WTC11 (cell line): ENCODE results near the gene CHEK2. TPM values are rescaled to one million over a fixed set of nuclear protein-coding genes. Genes with fewer than 3 reads are reported as not detected.
"Not testable (repeated sequence)": the region's sequence is repeated elsewhere in the genome, so short reads cannot be mapped to it uniquely, and the experiment has no call there.

Source experiments
- ATAC-seq: fragments of 200-7000 bp; cut with Tn5 transposase; 2 replicates; pipeline ENCODE4 v1.10.0; 2021; ENCODE audit warnings: mild to moderate bottlenecking, moderate library complexity
- CTCF ChIA-PET: fragments of 300-600 bp; sonication (Branson Sonifier 250); formaldehyde crosslinking; loops from one replicate; lab custom pipeline; 2021; ENCODE audit warnings: antibody characterized with exemption; lab: Charles Lee
- POLR2A ChIA-PET: fragments of 350-600 bp; sonication (Branson Sonifier 250); formaldehyde crosslinking; loops from one replicate; lab custom pipeline; 2021; ENCODE audit warnings: antibody characterized with exemption; lab: Charles Lee
- DNase-seq: peaks from one replicate; pipeline ENCODE4 v3.0.0; 2021; ENCODE audit warnings: low spot score
- H3K27ac Mint-ChIP-seq: 2 replicates; pipeline ENCODE4 v1.8.0; 2021; ENCODE audit warnings: mixed read lengths
- H3K27me3 Mint-ChIP-seq: 2 replicates; pipeline ENCODE4 v1.8.0; 2021; ENCODE audit warnings: low read depth, mild to moderate bottlenecking, moderate library complexity, mixed read lengths
- H3K36me3 Mint-ChIP-seq: 2 replicates; pipeline ENCODE4 v1.8.0; 2021; ENCODE audit warnings: mixed read lengths
- H3K4me1 Mint-ChIP-seq: 2 replicates; pipeline ENCODE4 v1.8.0; 2022; ENCODE audit warnings: mixed read lengths
- H3K4me3 Mint-ChIP-seq: 2 replicates; pipeline ENCODE4 v1.8.0; 2021; ENCODE audit warnings: mild to moderate bottlenecking, moderate library complexity, mixed read lengths
- H3K9me3 Mint-ChIP-seq: 2 replicates; pipeline ENCODE4 v1.8.0; 2021; ENCODE audit warnings: mixed read lengths
- CBFB ChIP-seq: sonication (generic); formaldehyde crosslinking; IDR thresholded peaks from 2 replicates; pipeline ENCODE4 v1.8.1; 2022; ENCODE audit warnings: mild to moderate bottlenecking, low read depth, missing genetic modification reagents
- ETV6 ChIP-seq: sonication (generic); formaldehyde crosslinking; IDR thresholded peaks from 2 replicates; pipeline ENCODE4 v1.8.1; 2022; ENCODE audit warnings: mild to moderate bottlenecking, missing genetic modification reagents
- JUN ChIP-seq: sonication (generic); formaldehyde crosslinking; IDR thresholded peaks from 2 replicates; pipeline ENCODE4 v1.8.0; 2023; ENCODE audit warnings: mild to moderate bottlenecking, missing genetic modification reagents
- NR2C2 ChIP-seq: sonication (generic); formaldehyde crosslinking; IDR thresholded peaks from 2 replicates; pipeline ENCODE4 v1.8.0; 2022; ENCODE audit warnings: mild to moderate bottlenecking, missing genetic modification reagents
- PRRX2 ChIP-seq: fragments of 250-450 bp; sonication (Bioruptor Pico); IDR thresholded peaks from 2 replicates; pipeline ENCODE4 v1.8.0; 2021; ENCODE audit warnings: mild to moderate bottlenecking
- SMAD3 ChIP-seq: sonication (generic); formaldehyde crosslinking; IDR thresholded peaks from 2 replicates; pipeline ENCODE4 v1.8.0; 2022; ENCODE audit warnings: missing genetic modification reagents, mild to moderate bottlenecking, borderline replicate concordance
- TEAD1 ChIP-seq: sonication (generic); formaldehyde crosslinking; IDR thresholded peaks from 2 replicates; pipeline ENCODE4 v1.8.0; 2022; ENCODE audit warnings: mild to moderate bottlenecking, missing genetic modification reagents
- ZNF263 ChIP-seq: sonication (generic); formaldehyde crosslinking; IDR thresholded peaks from 2 replicates; pipeline ENCODE4 v1.8.1; 2022; ENCODE audit warnings: low read depth, mild to moderate bottlenecking, moderate library complexity, missing genetic modification reagents
- total RNA-seq: library from RNA; stranded (reverse); gene quantifications from 3 replicates; pipeline ENCODE4 v1.2.3, GENCODE V29; 2021
- TF ChIP-seq, protein P1 (sequence below): sonication (generic); formaldehyde crosslinking; IDR thresholded peaks from 2 replicates; pipeline ENCODE4 v1.8.1; 2023; ENCODE audit warnings: mild to moderate bottlenecking, missing genetic modification reagents
- TF ChIP-seq, protein P2 (sequence below): sonication (generic); formaldehyde crosslinking; IDR thresholded peaks from 2 replicates; pipeline ENCODE4 v1.8.1; 2022; ENCODE audit warnings: missing genetic modification reagents, borderline replicate concordance
- TF ChIP-seq, protein P3 (sequence below): sonication (generic); formaldehyde crosslinking; IDR thresholded peaks from 2 replicates; pipeline ENCODE4 v1.8.1; 2023; ENCODE audit warnings: mild to moderate bottlenecking, moderate library complexity, missing genetic modification reagents
- TF ChIP-seq, protein P4 (sequence below): sonication (generic); formaldehyde crosslinking; IDR thresholded peaks from 2 replicates; pipeline ENCODE4 v1.8.0; 2022; ENCODE audit warnings: mild to moderate bottlenecking, missing genetic modification reagents
- TF ChIP-seq, protein P5 (sequence below): sonication (generic); formaldehyde crosslinking; IDR thresholded peaks from 2 replicates; pipeline ENCODE4 v1.8.1; 2022; ENCODE audit warnings: low read depth, mild to moderate bottlenecking, moderate library complexity, missing genetic modification reagents, borderline replicate concordance
- TF ChIP-seq, protein P6 (sequence below): sonication (generic); formaldehyde crosslinking; IDR thresholded peaks from 2 replicates; pipeline ENCODE4 v1.8.0; 2022; ENCODE audit warnings: mild to moderate bottlenecking, missing genetic modification reagents

CHEK2 gene
- total RNA-seq, 1 experiment from 2014 or later = 124 TPM

DNA sequence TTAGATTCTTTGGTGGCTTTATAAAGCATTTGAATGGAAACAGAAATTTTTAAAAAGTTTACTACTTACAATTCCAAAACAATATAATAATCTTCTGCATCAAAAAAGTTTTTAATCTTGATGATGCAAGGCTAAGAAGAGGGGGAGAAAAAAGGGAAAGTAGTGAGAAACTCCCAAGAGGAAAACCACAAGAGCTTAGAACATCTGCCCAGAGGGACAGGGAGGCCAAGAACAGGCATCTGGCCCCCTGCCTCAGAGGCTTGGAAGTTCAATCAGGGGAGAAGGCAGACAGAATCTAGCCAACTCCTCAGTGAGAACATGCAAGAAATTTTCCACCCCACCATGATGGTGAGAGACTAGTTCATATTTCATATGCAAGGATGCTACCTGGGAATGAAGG lies 38.2 kb downstream of the CHEK2 start:
- ATAC-seq = no peak
- H3K27ac Mint-ChIP-seq = no peak overlapping the region
- CTCF ChIA-PET = interaction anchor here (0.6 kb wide), 1 partner anchor 62 kb away, joined by 3 read pairs; no protein-coding TSS in a partner anchor
- no peak for DNase-seq
- H3K4me3 Mint-ChIP-seq = no peak overlapping the region
- H3K27me3 Mint-ChIP-seq = no peaks in the 10 kb centered on the region
- POLR2A ChIA-PET = no interaction called here
- H3K9me3 Mint-ChIP-seq = no peaks in the 10 kb centered on the region
- TF ChIP-seq PRRX2 (CRISPR knock-in tag) (no peak), NR2C2 (CRISPR knock-in tag) (no peak), SMAD3 (CRISPR knock-in tag) (no peak), CBFB (CRISPR knock-in tag) (no peak), JUN (CRISPR knock-in tag) (no peak), TEAD1 (no peak), ETV6 (no peak), ZNF263 (CRISPR knock-in tag) (no peak)
- TF ChIP-seq, protein P1, sequence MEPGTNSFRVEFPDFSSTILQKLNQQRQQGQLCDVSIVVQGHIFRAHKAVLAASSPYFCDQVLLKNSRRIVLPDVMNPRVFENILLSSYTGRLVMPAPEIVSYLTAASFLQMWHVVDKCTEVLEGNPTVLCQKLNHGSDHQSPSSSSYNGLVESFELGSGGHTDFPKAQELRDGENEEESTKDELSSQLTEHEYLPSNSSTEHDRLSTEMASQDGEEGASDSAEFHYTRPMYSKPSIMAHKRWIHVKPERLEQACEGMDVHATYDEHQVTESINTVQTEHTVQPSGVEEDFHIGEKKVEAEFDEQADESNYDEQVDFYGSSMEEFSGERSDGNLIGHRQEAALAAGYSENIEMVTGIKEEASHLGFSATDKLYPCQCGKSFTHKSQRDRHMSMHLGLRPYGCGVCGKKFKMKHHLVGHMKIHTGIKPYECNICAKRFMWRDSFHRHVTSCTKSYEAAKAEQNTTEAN (CRISPR knock-in tag) = no peak
- TF ChIP-seq, protein P2, sequence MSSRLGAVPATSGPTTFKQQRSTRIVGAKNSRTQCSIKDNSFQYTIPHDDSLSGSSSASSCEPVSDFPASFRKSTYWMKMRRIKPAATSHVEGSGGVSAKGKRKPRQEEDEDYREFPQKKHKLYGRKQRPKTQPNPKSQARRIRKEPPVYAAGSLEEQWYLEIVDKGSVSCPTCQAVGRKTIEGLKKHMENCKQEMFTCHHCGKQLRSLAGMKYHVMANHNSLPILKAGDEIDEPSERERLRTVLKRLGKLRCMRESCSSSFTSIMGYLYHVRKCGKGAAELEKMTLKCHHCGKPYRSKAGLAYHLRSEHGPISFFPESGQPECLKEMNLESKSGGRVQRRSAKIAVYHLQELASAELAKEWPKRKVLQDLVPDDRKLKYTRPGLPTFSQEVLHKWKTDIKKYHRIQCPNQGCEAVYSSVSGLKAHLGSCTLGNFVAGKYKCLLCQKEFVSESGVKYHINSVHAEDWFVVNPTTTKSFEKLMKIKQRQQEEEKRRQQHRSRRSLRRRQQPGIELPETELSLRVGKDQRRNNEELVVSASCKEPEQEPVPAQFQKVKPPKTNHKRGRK = no peak
- TF ChIP-seq, protein P3, sequence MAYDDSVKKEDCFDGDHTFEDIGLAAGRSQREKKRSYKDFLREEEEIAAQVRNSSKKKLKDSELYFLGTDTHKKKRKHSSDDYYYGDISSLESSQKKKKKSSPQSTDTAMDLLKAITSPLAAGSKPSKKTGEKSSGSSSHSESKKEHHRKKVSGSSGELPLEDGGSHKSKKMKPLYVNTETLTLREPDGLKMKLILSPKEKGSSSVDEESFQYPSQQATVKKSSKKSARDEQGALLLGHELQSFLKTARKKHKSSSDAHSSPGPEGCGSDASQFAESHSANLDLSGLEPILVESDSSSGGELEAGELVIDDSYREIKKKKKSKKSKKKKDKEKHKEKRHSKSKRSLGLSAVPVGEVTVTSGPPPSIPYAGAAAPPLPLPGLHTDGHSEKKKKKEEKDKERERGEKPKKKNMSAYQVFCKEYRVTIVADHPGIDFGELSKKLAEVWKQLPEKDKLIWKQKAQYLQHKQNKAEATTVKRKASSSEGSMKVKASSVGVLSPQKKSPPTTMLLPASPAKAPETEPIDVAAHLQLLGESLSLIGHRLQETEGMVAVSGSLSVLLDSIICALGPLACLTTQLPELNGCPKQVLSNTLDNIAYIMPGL (CRISPR knock-in tag) = no peak
- TF ChIP-seq, protein P4, sequence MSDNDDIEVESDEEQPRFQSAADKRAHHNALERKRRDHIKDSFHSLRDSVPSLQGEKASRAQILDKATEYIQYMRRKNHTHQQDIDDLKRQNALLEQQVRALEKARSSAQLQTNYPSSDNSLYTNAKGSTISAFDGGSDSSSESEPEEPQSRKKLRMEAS (CRISPR knock-in tag) = no peak
- TF ChIP-seq, protein P5, sequence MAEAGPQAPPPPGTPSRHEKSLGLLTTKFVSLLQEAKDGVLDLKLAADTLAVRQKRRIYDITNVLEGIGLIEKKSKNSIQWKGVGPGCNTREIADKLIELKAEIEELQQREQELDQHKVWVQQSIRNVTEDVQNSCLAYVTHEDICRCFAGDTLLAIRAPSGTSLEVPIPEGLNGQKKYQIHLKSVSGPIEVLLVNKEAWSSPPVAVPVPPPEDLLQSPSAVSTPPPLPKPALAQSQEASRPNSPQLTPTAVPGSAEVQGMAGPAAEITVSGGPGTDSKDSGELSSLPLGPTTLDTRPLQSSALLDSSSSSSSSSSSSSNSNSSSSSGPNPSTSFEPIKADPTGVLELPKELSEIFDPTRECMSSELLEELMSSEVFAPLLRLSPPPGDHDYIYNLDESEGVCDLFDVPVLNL = no peak
- TF ChIP-seq, protein P6, sequence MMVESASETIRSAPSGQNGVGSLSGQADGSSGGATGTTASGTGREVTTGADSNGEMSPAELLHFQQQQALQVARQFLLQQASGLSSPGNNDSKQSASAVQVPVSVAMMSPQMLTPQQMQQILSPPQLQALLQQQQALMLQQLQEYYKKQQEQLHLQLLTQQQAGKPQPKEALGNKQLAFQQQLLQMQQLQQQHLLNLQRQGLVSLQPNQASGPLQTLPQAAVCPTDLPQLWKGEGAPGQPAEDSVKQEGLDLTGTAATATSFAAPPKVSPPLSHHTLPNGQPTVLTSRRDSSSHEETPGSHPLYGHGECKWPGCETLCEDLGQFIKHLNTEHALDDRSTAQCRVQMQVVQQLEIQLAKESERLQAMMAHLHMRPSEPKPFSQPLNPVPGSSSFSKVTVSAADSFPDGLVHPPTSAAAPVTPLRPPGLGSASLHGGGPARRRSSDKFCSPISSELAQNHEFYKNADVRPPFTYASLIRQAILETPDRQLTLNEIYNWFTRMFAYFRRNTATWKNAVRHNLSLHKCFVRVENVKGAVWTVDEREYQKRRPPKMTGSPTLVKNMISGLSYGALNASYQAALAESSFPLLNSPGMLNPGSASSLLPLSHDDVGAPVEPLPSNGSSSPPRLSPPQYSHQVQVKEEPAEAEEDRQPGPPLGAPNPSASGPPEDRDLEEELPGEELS (CRISPR knock-in tag) = no peak
- peaks cover 55% of the 10 kb centered on the region for H3K36me3 Mint-ChIP-seq
- no peaks in the 10 kb centered on the region for H3K4me1 Mint-ChIP-seq

DNA sequence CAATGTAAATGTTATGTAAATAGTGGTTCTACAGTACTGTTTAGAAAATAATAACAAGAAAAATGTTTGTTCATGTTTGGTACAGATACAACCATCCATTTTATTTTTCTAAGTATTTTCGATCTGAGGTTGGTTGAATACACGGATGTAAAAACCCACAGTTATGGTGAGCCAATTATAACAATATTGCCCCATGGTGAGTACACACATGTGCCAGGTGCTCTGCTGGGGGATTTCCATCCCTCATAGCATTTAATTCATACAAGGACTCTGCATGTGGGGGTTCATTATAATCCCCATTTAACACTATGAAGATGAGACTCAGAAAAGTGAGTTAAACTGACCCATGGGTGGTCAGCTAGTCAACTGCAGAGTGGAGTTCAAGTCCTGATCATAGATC lies 38.7 kb downstream of the CHEK2 start:
- ATAC-seq = no peak
- Mint-ChIP-seq H3K27ac (no peak overlapping the region), H3K4me1 (no peaks in the 10 kb centered on the region), H3K27me3 (no peaks in the 10 kb centered on the region), H3K36me3 (peaks cover 53% of the 10 kb centered on the region), H3K9me3 (no peaks in the 10 kb centered on the region), H3K4me3 (no peak overlapping the region)
- no peak for TF ChIP-seq ZNF263 (CRISPR knock-in tag)
- CTCF ChIA-PET = interaction anchor here (0.6 kb wide), 1 partner anchor 63 kb away, joined by 3 read pairs; no protein-coding TSS in a partner anchor
- POLR2A ChIA-PET = no interaction called here
- no peak for DNase-seq

DNA sequence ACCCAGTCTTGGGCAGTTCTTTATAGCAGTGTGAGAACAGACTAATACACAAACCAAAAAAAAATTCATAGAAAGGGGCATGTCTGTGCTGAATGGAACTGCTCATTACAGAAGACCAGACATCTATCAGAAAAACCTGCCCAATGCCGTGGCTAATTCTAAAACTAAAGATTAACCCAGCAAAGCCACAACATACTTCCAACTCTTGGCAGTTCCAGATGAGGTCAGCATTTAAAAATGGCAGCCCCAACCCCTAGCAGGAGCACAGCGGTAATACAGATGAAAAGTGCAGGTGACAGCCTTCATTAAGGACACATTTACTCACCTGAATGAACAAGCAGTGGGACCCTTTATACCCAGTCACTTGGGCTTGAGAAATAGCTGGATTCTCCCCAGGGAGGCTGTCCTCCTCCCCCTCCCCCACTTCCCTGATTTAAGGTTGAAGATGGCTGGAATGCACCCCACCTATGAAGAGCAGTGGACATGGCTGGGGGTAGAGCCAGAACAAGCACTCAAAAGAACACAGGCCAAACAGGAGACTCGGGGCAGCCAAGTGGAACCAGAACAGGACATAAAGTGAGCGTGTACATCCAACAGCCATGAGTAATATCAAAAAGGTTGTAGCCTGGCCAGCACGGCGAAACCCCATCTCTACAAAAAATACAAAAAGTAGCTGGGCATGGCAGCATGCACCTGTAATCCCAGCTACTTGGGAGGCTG lies 48.4 kb downstream of the CHEK2 start:
- H3K4me3 Mint-ChIP-seq, H3K9me3 Mint-ChIP-seq, ATAC-seq, POLR2A ChIA-PET, DNase-seq, H3K4me1 Mint-ChIP-seq, CTCF ChIA-PET, H3K27me3 Mint-ChIP-seq: not testable (repeated sequence)
- peak overlapping the region; percentile 39; the same call in 1 of the 2 replicates for H3K27ac Mint-ChIP-seq
- peaks cover 70% of the 10 kb centered on the region for H3K36me3 Mint-ChIP-seq

DNA sequence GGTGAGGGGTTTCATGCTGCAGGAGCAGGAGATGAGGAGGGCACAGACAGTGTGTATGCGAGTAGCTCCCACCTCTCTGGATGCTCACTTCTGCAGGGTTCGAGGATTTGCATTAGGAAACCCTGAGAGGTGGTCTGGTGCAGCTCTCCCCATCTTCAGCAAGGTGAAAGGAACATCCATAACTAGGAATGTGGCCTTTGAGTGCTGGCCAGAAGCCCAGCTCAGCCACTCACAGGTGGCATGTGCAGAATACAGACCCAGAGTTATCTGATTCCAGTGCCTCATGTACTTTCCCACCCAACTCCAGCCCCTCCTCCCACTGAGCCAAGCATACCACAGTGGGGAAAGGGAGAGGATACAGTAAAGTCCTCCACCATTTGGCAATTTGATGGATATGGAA lies 51.8 kb downstream of the CHEK2 start:
- DNase-seq, H3K9me3 Mint-ChIP-seq, H3K4me3 Mint-ChIP-seq, H3K27me3 Mint-ChIP-seq, ATAC-seq, CTCF ChIA-PET, H3K4me1 Mint-ChIP-seq, H3K27ac Mint-ChIP-seq, POLR2A ChIA-PET: not testable (repeated sequence)
- peaks cover 68% of the 10 kb centered on the region for H3K36me3 Mint-ChIP-seq

DNA sequence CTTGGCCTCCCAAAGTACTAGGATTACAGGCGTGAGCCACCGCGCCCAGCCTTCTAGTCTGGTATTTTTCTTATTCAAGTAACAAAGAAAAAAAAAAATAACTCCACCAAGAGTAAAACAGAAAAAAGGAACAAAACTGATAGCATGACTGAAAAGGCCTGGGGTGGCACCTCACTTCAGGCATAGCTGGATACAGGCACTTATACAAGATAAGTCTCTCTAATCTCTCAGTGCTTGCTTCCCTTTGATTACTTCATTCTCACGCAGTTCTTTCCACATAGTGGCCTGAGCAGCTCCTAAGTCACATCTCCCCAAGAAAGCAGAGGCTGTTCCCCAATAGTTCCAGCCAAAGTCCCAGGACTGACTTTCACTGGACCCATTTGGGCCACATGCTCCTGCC lies 58.7 kb downstream of the CHEK2 start:
- DNase-seq, CTCF ChIA-PET, ATAC-seq, POLR2A ChIA-PET, H3K4me3 Mint-ChIP-seq, H3K4me1 Mint-ChIP-seq, H3K9me3 Mint-ChIP-seq: not testable (repeated sequence)
- Mint-ChIP-seq H3K27me3 (peaks cover 27% of the 10 kb centered on the region), H3K27ac (peak overlapping the region; percentile 29; the same call in 1 of the 2 replicates), H3K36me3 (peaks cover 21% of the 10 kb centered on the region)
